ENCODE results near the gene RAB31. TPM values are rescaled to one million over a fixed set of nuclear protein-coding genes. Genes with fewer than 3 reads are reported as not detected.

The RAB31 gene
- polyA plus RNA-seq, 1 donor from 2014 or later = 16.3 TPM

GRCh38 chr18:9867071-9867594 is 159.0 kb downstream of the RAB31 start:
- Histone ChIP-seq H3K36me3 (ENCODE audit: insufficient read depth, low read length) (no peaks in the 10 kb centered on the region), H4K20me1 (ENCODE audit: insufficient read depth) (no peaks in the 10 kb centered on the region), H3F3A (ENCODE audit: insufficient read depth, low read length, poor library complexity, severe bottlenecking) (no peaks in the 10 kb centered on the region), H3K4me2 (ENCODE audit: low read length) (no peak overlapping the region), H3K9ac (ENCODE audit: low read length) (no peak overlapping the region), H3K79me2 (replicated peaks; ENCODE audit: insufficient read depth, low read length) (no peaks in the 10 kb centered on the region), H2AFZ (ENCODE audit: low read depth, low read length) (no peak overlapping the region), H3K27ac (ENCODE audit: low read length) (no peak overlapping the region), H3K9me2 (ENCODE audit: insufficient read depth, low read length) (no peaks in the 10 kb centered on the region), H3K27me3 (ENCODE audit: insufficient read depth, low read depth, low read length) (no peaks in the 10 kb centered on the region), H3K9me3 (ENCODE audit: low read length) (no peaks in the 10 kb centered on the region), H3K4me3 (ENCODE audit: low read length) (no peak overlapping the region)
- TF ChIP-seq REST (IDR thresholded peaks at IDR 0.05; ENCODE audit: borderline replicate concordance) (no peak), POLR2AphosphoS5 (IDR thresholded peaks at IDR 0.05) (no peak), TAF1 (IDR thresholded peaks at IDR 0.05; ENCODE audit: low read depth) (no peak)

GRCh38 chr18:9868857-9869714 is 161.0 kb downstream of the RAB31 start:
- Histone ChIP-seq H3K36me3 (ENCODE audit: insufficient read depth, low read length) (no peaks in the 10 kb centered on the region), H3K79me2 (replicated peaks; ENCODE audit: insufficient read depth, low read length) (no peaks in the 10 kb centered on the region), H4K20me1 (ENCODE audit: insufficient read depth) (no peaks in the 10 kb centered on the region), H3K27me3 (ENCODE audit: insufficient read depth, low read depth, low read length) (no peaks in the 10 kb centered on the region), H3K9ac (ENCODE audit: low read length) (no peak overlapping the region), H3K4me3 (ENCODE audit: low read length) (no peak overlapping the region), H3K27ac (ENCODE audit: low read length) (no peak overlapping the region), H3K9me2 (ENCODE audit: insufficient read depth, low read length) (no peaks in the 10 kb centered on the region), H3F3A (ENCODE audit: insufficient read depth, low read length, poor library complexity, severe bottlenecking) (no peaks in the 10 kb centered on the region), H3K9me3 (ENCODE audit: low read length) (no peaks in the 10 kb centered on the region), H3K4me2 (ENCODE audit: low read length) (no peak overlapping the region), H2AFZ (ENCODE audit: low read depth, low read length) (no peak overlapping the region)
- TF ChIP-seq MXI1 (conservative IDR thresholded peaks at IDR 0.05; ENCODE audit: poor library complexity, severe bottlenecking) = no peak
- no peak for TF ChIP-seq POLR2AphosphoS5 (IDR thresholded peaks at IDR 0.05)
- no peak for TF ChIP-seq CTCF (IDR thresholded peaks at IDR 0.05; ENCODE audit: poor library complexity, severe bottlenecking)
- no peak for TF ChIP-seq EZH2 (IDR thresholded peaks at IDR 0.05; ENCODE audit: borderline replicate concordance, insufficient read depth, low read length, poor library complexity, severe bottlenecking)
- TF ChIP-seq TAF1 (IDR thresholded peaks at IDR 0.05; ENCODE audit: low read depth) = no peak

Data from neural cell (in vitro differentiated cells).